NT2/D1 (cell line): ENCODE measurements around the gene ELP2.

Experiments used
- SUZ12 ChIP-seq: IDR thresholded peaks from 2 replicates; pipeline ENCODE4 v1.6.1; 2011; ENCODE audit not compliant: insufficient read length, insufficient read depth; ENCODE audit errors: extremely low read depth
- YY1 ChIP-seq: IDR thresholded peaks from 2 replicates; pipeline ENCODE4 v1.6.1; 2011; ENCODE audit not compliant: insufficient read length, insufficient read depth

GRCh38 chr18:36132756-36133155 is 3.1 kb downstream of the ELP2 start:
- TF ChIP-seq YY1: no peak
- TF ChIP-seq SUZ12: no peak
